Upper lobe of left lung (tissue), 6 donors: Measurements from ENCODE around the gene S1PR3. TPM values are rescaled to one million over a fixed set of nuclear protein-coding genes. Genes with fewer than 3 reads are reported as not detected.

Experiments
- ATAC-seq, 2 donors: fragments of 200-7000 bp; cut with Tn5 transposase; one replicate each; pipeline ENCODE4 v1.9.1; 2022; ENCODE audit warnings: mild to moderate bottlenecking in 2 of 2, moderate library complexity in 2 of 2; ENCODE audit not compliant: low FRiP score in 2 of 2
- DNase-seq, 2 donors: peaks; one replicate each; pipeline ENCODE4 v3.0.0-alpha.2; 2019 to 2020
- H3K27ac ChIP-seq, 4 donors: fragments of 200-600 bp; sonication (generic); one replicate each; pipeline ENCODE4 v1.5.1; 2016 to 2019
- H3K27me3 ChIP-seq, 4 donors: fragments of 200-600 bp; sonication (generic); one replicate each; pipeline ENCODE4 v1.5.1; 2017 to 2019
- H3K36me3 ChIP-seq, 4 donors: fragments of 200-600 bp; sonication (generic); one replicate each; pipeline ENCODE4 v1.5.1; 2016 to 2019
- H3K4me1 ChIP-seq, 4 donors: fragments of 200-600 bp; sonication (generic); one replicate each; pipeline ENCODE4 v1.5.1; 2018 to 2019
- H3K4me3 ChIP-seq, 4 donors: fragments of 200-600 bp; sonication (generic); one replicate each; pipeline ENCODE4 v1.5.1; 2017 to 2019; ENCODE audit warnings: mild to moderate bottlenecking in 2 of 4, moderate library complexity in 1 of 4
- H3K9me3 ChIP-seq, 4 donors: fragments of 200-600 bp; sonication (generic); one replicate each; pipeline ENCODE4 v1.5.1; 2018 to 2019
- CTCF ChIP-seq, 6 experiments: fragments of 450-650 bp in 4 of 6; fragments of 200-600 bp in 2 of 6; sonication (generic) in 2 of 6; IDR thresholded peaks; one replicate each; pipeline ENCODE4 v1.5.1; 2016 to 2019; ENCODE audit warnings: antibody characterized with exemption in 6 of 6
- EP300 ChIP-seq, 4 donors: sonication (generic); formaldehyde crosslinking; IDR thresholded peaks; one replicate each; pipeline ENCODE4 v1.5.1; 2017; ENCODE audit warnings: antibody characterized with exemption in 4 of 4, control low read depth in 2 of 4
- POLR2A ChIP-seq, 4 donors: fragments of 450-650 bp; IDR thresholded peaks; one replicate each; pipeline ENCODE4 v1.5.1; 2016 to 2017; ENCODE audit warnings: antibody characterized with exemption in 4 of 4, mild to moderate bottlenecking in 2 of 4
- POLR2AphosphoS5 ChIP-seq, 2 donors: sonication (generic); formaldehyde crosslinking; IDR thresholded peaks; one replicate each; pipeline ENCODE4 v1.5.1; 2017; ENCODE audit warnings: antibody characterized with exemption in 2 of 2
- WGBS, 2 donors: methylation state at CpG; one replicate each; pipeline ENCODE4 v1.1.5; 2017 to 2018; 5-methylcytosine and 5-hydroxymethylcytosine counted together
- total RNA-seq, 6 donors: library from RNA; depleted of rRNA in 4 of 6; stranded (reverse); fragments of >200 nt in 4 of 6; gene quantifications; one replicate each; pipeline versions ENCODE4 v1.1.0 to v1.2.1, GENCODE V29; 2016 to 2021
- donor health status: DM: no; HTN: no; CAD: no; lungs with moderate emphysema.
- donor health status: DM: no; HTN: yes; CAD: no; lungs with severe emphysema.

The S1PR3 gene
- total RNA-seq, 6 donors from 2014 or later = 3.3 to 13.6 (median 5.4) TPM

- no peaks in the 10 kb centered on the region for H3K9me3 ChIP-seq
- WGBS, 2 donors = 81 to 85% methylated on average over 2 of the region's 2 CpGs
These were observed 39.1 kb upstream of the S1PR3 start for GRCh38 chr9:88952086-88952615.

GRCh38 chr9:88952976-88953375 lies 38.3 kb upstream of the S1PR3 start:
- DNase-seq = no peak
- Histone ChIP-seq H3K36me3 (no peaks in the 10 kb centered on the region), H3K9me3 (no peaks in the 10 kb centered on the region), H3K27me3 (no peaks in the 10 kb centered on the region), H3K4me3 (no peak overlapping the region), H3K4me1 (peaks cover 8 to 11% (median 9%) of the 10 kb centered on the region in 4 donors), H3K27ac (no peak overlapping the region)
- no peak for TF ChIP-seq POLR2A (IDR thresholded peaks at IDR 0.05)
- TF ChIP-seq CTCF (IDR thresholded peaks at IDR 0.05) = no peak
- no peak for TF ChIP-seq EP300 (IDR thresholded peaks at IDR 0.05)
- 87 to 96% methylated on average over 4 of the region's 4 CpGs for WGBS, 2 donors
- peak in 1 of 2 donors; percentile 19 for ATAC-seq

More at GRCh38 chr9:88952086-88952615, 39.1 kb upstream of the S1PR3 start:
- Histone ChIP-seq H3K36me3 (no peaks in the 10 kb centered on the region), H3K27ac (no peak overlapping the region), H3K4me3 (no peak overlapping the region), H3K27me3 (no peaks in the 10 kb centered on the region), H3K4me1 (peaks cover 8 to 11% (median 9%) of the 10 kb centered on the region in 4 donors)
- DNase-seq (no peak), ATAC-seq (no peak)
- TF ChIP-seq EP300 (IDR thresholded peaks at IDR 0.05) (no peak), POLR2A (IDR thresholded peaks at IDR 0.05) (no peak), CTCF (IDR thresholded peaks at IDR 0.05) (no peak), POLR2AphosphoS5 (IDR thresholded peaks at IDR 0.05) (no peak)

- no peak overlapping the region for H3K4me3 ChIP-seq
- ATAC-seq (no peak), DNase-seq (no peak)
- TF ChIP-seq CTCF (IDR thresholded peaks at IDR 0.05) (no peak), POLR2AphosphoS5 (IDR thresholded peaks at IDR 0.05) (no peak), POLR2A (IDR thresholded peaks at IDR 0.05) (no peak), EP300 (IDR thresholded peaks at IDR 0.05) (no peak)
- WGBS, 2 donors = 42 to 73% methylated on average over 5 to 6 of the region's 6 CpGs
- no peaks in the 10 kb centered on the region for H3K27me3 ChIP-seq
- no peaks in the 10 kb centered on the region for H3K36me3 ChIP-seq
- no peak overlapping the region for H3K27ac ChIP-seq
- H3K4me1 ChIP-seq = peaks cover 8 to 11% (median 9%) of the 10 kb centered on the region in 4 donors
- H3K9me3 ChIP-seq = no peaks in the 10 kb centered on the region
These were observed 37.8 kb upstream of the S1PR3 start for GRCh38 chr9:88953381-88954029.

- Histone ChIP-seq H3K4me1 (peaks cover 8 to 11% (median 9%) of the 10 kb centered on the region in 4 donors), H3K36me3 (no peaks in the 10 kb centered on the region), H3K27me3 (no peaks in the 10 kb centered on the region), H3K9me3 (no peaks in the 10 kb centered on the region), H3K4me3 (no peak overlapping the region), H3K27ac (no peak overlapping the region)
- TF ChIP-seq CTCF (IDR thresholded peaks at IDR 0.05) = no peak
- TF ChIP-seq POLR2A (IDR thresholded peaks at IDR 0.05) = no peak
- no peak for TF ChIP-seq EP300 (IDR thresholded peaks at IDR 0.05)
- no peak for TF ChIP-seq POLR2AphosphoS5 (IDR thresholded peaks at IDR 0.05)
- no peak for ATAC-seq
- 80 to 92% methylated on average over 2 of the region's 2 CpGs for WGBS, 2 donors
- DNase-seq = no peak
These were observed 37.2 kb upstream of the S1PR3 start for GRCh38 chr9:88954066-88954465.

- H3K4me3 ChIP-seq = no peak overlapping the region
- DNase-seq = no peak
These were observed 33.7 kb upstream of the S1PR3 start for GRCh38 chr9:88957526-88957925.

More at GRCh38 chr9:88957526-88957925, 33.7 kb upstream of the S1PR3 start:
- WGBS, 2 donors = 59 to 74% methylated on average over 2 to 3 of the region's 3 CpGs
- H3K4me1 ChIP-seq = no peaks in the 10 kb centered on the region
- no peak overlapping the region for H3K27ac ChIP-seq
- H3K36me3 ChIP-seq = no peaks in the 10 kb centered on the region
- TF ChIP-seq CTCF (IDR thresholded peaks at IDR 0.05) = no peak
- H3K9me3 ChIP-seq = no peaks in the 10 kb centered on the region
- ATAC-seq = no peak
- no peaks in the 10 kb centered on the region for H3K27me3 ChIP-seq
